Body of pancreas (tissue), 4 donors: Measurements from ENCODE around the gene USP34.

Experiments used
- POLR2A ChIP-seq, 3 donors: fragments of 450-650 bp; IDR thresholded peaks; one replicate each; pipeline ENCODE4 v1.6.1; 2016; ENCODE audit warnings: antibody characterized with exemption in 3 of 3, mild to moderate bottlenecking in 2 of 3
- TF ChIP-seq, protein P1 (sequence below), 7 experiments: fragments of 450-650 bp in 4 of 7; fragments of 200-600 bp in 3 of 7; sonication (generic) in 3 of 7; IDR thresholded peaks; one replicate each; pipeline ENCODE4 v1.5.1; 2016 to 2019; ENCODE audit warnings: antibody characterized with exemption in 7 of 7

DNA sequence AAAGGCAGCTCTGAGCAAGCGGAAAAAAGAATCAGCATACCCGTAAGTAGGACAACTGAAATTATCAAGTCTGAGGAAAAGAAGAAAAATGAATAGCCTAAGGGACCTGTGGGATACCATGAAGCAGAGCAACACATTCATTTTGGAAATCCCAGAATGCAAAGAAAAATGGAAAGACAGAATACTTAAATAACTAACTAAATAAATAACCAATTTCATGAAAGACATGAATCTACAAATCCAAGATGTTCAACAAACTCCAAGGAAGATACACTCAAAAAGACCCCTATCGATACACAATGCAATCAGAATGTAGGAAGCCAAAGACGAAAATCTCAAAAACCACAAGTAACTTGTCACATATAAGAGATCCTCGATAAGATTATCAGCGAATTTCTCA lies 117.0 kb downstream of the USP34 start:
- TF ChIP-seq, protein P1, sequence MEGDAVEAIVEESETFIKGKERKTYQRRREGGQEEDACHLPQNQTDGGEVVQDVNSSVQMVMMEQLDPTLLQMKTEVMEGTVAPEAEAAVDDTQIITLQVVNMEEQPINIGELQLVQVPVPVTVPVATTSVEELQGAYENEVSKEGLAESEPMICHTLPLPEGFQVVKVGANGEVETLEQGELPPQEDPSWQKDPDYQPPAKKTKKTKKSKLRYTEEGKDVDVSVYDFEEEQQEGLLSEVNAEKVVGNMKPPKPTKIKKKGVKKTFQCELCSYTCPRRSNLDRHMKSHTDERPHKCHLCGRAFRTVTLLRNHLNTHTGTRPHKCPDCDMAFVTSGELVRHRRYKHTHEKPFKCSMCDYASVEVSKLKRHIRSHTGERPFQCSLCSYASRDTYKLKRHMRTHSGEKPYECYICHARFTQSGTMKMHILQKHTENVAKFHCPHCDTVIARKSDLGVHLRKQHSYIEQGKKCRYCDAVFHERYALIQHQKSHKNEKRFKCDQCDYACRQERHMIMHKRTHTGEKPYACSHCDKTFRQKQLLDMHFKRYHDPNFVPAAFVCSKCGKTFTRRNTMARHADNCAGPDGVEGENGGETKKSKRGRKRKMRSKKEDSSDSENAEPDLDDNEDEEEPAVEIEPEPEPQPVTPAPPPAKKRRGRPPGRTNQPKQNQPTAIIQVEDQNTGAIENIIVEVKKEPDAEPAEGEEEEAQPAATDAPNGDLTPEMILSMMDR (IDR thresholded peaks at IDR 0.05) = no peak
- TF ChIP-seq POLR2A (IDR thresholded peaks at IDR 0.05) = no peak
